Measurements from ENCODE around the gene CLCN1. TPM values are rescaled to one million over a fixed set of nuclear protein-coding genes. Genes with fewer than 3 reads are reported as not detected.

The CLCN1 gene
- total RNA-seq, 2 experiments from 2014 or later, result not detected

- intact Hi-C loops (cut with micrococcal nuclease; ENCODE audit: unreplicated experiment), result no loop called here
- Histone ChIP-seq H3K79me2 (ENCODE audit: insufficient read depth, low read depth, low read length) (no peaks in the 10 kb centered on the region), H4K20me1 (ENCODE audit: insufficient read depth, low read length) (no peaks in the 10 kb centered on the region; the same call in 1 of the 2 replicates), H3K4me3 (ENCODE audit: low read depth, low read length, poor library complexity, severe bottlenecking) (no peak overlapping the region), H3K9me2 (ENCODE audit: insufficient read depth, low read length) (no peaks in the 10 kb centered on the region), H3K4me1 (ENCODE audit: insufficient read depth, low read length, poor library complexity, severe bottlenecking) (no peaks in the 10 kb centered on the region), H3K36me3 (ENCODE audit: insufficient read depth, low read length) (no peaks in the 10 kb centered on the region), H2AFZ (ENCODE audit: low read length) (no peak overlapping the region), H3K9me3 (ENCODE audit: low read length) (no peaks in the 10 kb centered on the region), H3K4me2 (ENCODE audit: low read length) (no peak overlapping the region), H3K27ac (ENCODE audit: low read depth, low read length, poor library complexity, severe bottlenecking) (no peak overlapping the region)
- ChIA-PET CTCF (ENCODE audit: unreplicated experiment) (no interaction called here), POLR2A (no interaction called here)
- no peak for TF ChIP-seq CTCF (conservative IDR thresholded peaks at IDR 0.05; ENCODE audit: low read length)
- no peak for TF ChIP-seq EZH2phosphoT487 (IDR thresholded peaks at IDR 0.05; ENCODE audit: borderline replicate concordance, low read depth, low read length)
- DNase-seq (ENCODE audit: low spot score), result no peak
- no TSS peak for BruUV-seq (replicated peaks)
These were observed 81.0 kb downstream of the CLCN1 start for GRCh38 chr7:143396625-143397556.

- TF ChIP-seq CTCF (conservative IDR thresholded peaks at IDR 0.05; ENCODE audit: low read length) (no peak), EZH2phosphoT487 (IDR thresholded peaks at IDR 0.05; ENCODE audit: borderline replicate concordance, low read depth, low read length) (no peak)
- Histone ChIP-seq H2AFZ (ENCODE audit: low read length) (no peak overlapping the region), H3K36me3 (ENCODE audit: insufficient read depth, low read length) (no peaks in the 10 kb centered on the region), H4K20me1 (ENCODE audit: insufficient read depth, low read length) (no peaks in the 10 kb centered on the region; the same call in 1 of the 2 replicates), H3K79me2 (ENCODE audit: insufficient read depth, low read depth, low read length) (no peaks in the 10 kb centered on the region), H3K4me2 (ENCODE audit: low read length) (no peak overlapping the region), H3K4me3 (ENCODE audit: low read depth, low read length, poor library complexity, severe bottlenecking) (no peak overlapping the region), H3K9me3 (ENCODE audit: low read length) (no peaks in the 10 kb centered on the region), H3K27ac (ENCODE audit: low read depth, low read length, poor library complexity, severe bottlenecking) (no peak overlapping the region), H3K4me1 (ENCODE audit: insufficient read depth, low read length, poor library complexity, severe bottlenecking) (no peaks in the 10 kb centered on the region), H3K9me2 (ENCODE audit: insufficient read depth, low read length) (no peaks in the 10 kb centered on the region)
- POLR2A ChIA-PET, result no interaction called here
- no peak for DNase-seq (ENCODE audit: low spot score)
- intact Hi-C loops (cut with micrococcal nuclease; ENCODE audit: unreplicated experiment), result no loop called here
- CTCF ChIA-PET (ENCODE audit: unreplicated experiment), result no interaction called here
- BruUV-seq (replicated peaks), result no TSS peak
These were observed 82.0 kb downstream of the CLCN1 start for GRCh38 chr7:143397710-143398530.

All from OCI-LY7 (cell line).